Measurements from ENCODE around the gene GOPC.

The GOPC gene

GRCh38 chr6:117513778-117514365 lies 88.4 kb downstream of the GOPC start:
- no peak for DNase-seq (ENCODE audit: low spot score)

GRCh38 chr6:117512987-117513573 lies 89.2 kb downstream of the GOPC start:
- no peak for DNase-seq (ENCODE audit: low spot score)

- no peak for DNase-seq (ENCODE audit: low spot score)
These were observed 90.1 kb downstream of the GOPC start for GRCh38 chr6:117512056-117512828.

Data from AG08395 (cell line).